Measurements from ENCODE around the gene KLHL14. TPM values are rescaled to one million over a fixed set of nuclear protein-coding genes. Genes with fewer than 3 reads are reported as not detected.

The KLHL14 gene
- total and polyA plus RNA-seq, 10 of the 15 experiments (the other 5 are each of a cell fraction or from before 2014, with no cell fraction given): 0.03 to 0.05 TPM; not detected in 8

- peak; percentile 34; the same call in 1 of the 2 replicates for TF ChIP-seq IKZF1 (conservative IDR thresholded peaks at IDR 0.05)
- TF ChIP-seq YY1 (IDR thresholded peaks at IDR 0.05; ENCODE audit: low read depth, low read length): no peak
- 0 out of 2 replicates have a peak, but pooled peaks have one; percentile 18 for TF ChIP-seq RAD51 (IDR thresholded peaks at IDR 0.05)
- TF ChIP-seq JUNB (IDR thresholded peaks at IDR 0.05): peak; percentile 66
- no peak for TF ChIP-seq ZBTB40 (IDR thresholded peaks at IDR 0.05; ENCODE audit: borderline replicate concordance)
- TF ChIP-seq FOXM1 (IDR thresholded peaks at IDR 0.05; ENCODE audit: low read depth, low read length): no peak
- peak; percentile 80 to 81; a peak in 3 of 4 replicates for TF ChIP-seq IKZF2 (IDR thresholded peaks at IDR 0.05)
- TF ChIP-seq, protein P1, sequence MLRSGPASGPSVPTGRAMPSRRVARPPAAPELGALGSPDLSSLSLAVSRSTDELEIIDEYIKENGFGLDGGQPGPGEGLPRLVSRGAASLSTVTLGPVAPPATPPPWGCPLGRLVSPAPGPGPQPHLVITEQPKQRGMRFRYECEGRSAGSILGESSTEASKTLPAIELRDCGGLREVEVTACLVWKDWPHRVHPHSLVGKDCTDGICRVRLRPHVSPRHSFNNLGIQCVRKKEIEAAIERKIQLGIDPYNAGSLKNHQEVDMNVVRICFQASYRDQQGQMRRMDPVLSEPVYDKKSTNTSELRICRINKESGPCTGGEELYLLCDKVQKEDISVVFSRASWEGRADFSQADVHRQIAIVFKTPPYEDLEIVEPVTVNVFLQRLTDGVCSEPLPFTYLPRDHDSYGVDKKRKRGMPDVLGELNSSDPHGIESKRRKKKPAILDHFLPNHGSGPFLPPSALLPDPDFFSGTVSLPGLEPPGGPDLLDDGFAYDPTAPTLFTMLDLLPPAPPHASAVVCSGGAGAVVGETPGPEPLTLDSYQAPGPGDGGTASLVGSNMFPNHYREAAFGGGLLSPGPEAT (IDR thresholded peaks at IDR 0.05; ENCODE audit: low read depth): peak; percentile 61; the same call in 1 of the 2 replicates
- peak; percentile 45; the same call in 1 of the 2 replicates for TF ChIP-seq CBFB (IDR thresholded peaks at IDR 0.05; ENCODE audit: low read depth)
- 0 out of 2 replicates have a peak, but pooled peaks have one; percentile 56 for TF ChIP-seq MLLT1 (IDR thresholded peaks at IDR 0.05)
- TF ChIP-seq, protein P2, sequence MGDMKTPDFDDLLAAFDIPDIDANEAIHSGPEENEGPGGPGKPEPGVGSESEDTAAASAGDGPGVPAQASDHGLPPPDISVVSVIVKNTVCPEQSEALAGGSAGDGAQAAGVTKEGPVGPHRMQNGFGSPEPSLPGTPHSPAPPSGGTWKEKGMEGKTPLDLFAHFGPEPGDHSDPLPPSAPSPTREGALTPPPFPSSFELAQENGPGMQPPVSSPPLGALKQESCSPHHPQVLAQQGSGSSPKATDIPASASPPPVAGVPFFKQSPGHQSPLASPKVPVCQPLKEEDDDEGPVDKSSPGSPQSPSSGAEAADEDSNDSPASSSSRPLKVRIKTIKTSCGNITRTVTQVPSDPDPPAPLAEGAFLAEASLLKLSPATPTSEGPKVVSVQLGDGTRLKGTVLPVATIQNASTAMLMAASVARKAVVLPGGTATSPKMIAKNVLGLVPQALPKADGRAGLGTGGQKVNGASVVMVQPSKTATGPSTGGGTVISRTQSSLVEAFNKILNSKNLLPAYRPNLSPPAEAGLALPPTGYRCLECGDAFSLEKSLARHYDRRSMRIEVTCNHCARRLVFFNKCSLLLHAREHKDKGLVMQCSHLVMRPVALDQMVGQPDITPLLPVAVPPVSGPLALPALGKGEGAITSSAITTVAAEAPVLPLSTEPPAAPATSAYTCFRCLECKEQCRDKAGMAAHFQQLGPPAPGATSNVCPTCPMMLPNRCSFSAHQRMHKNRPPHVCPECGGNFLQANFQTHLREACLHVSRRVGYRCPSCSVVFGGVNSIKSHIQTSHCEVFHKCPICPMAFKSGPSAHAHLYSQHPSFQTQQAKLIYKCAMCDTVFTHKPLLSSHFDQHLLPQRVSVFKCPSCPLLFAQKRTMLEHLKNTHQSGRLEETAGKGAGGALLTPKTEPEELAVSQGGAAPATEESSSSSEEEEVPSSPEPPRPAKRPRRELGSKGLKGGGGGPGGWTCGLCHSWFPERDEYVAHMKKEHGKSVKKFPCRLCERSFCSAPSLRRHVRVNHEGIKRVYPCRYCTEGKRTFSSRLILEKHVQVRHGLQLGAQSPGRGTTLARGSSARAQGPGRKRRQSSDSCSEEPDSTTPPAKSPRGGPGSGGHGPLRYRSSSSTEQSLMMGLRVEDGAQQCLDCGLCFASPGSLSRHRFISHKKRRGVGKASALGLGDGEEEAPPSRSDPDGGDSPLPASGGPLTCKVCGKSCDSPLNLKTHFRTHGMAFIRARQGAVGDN (IDR thresholded peaks at IDR 0.05): no peak
- TF ChIP-seq RUNX3 (IDR thresholded peaks at IDR 0.05; ENCODE audit: low read length): peak; percentile 95
- TF ChIP-seq TAF1 (IDR thresholded peaks at IDR 0.05; ENCODE audit: borderline replicate concordance, low read depth, low read length): no peak
- TF ChIP-seq ZNF24 (IDR thresholded peaks at IDR 0.05): 0 out of 2 replicates have a peak, but pooled peaks have one; percentile 38
- TF ChIP-seq BCL11A (IDR thresholded peaks at IDR 0.05; ENCODE audit: low read depth, low read length): peak; percentile 48; the same call in 1 of the 2 replicates
- peak; percentile 56; the same call in 1 of the 2 replicates for TF ChIP-seq ZNF217 (IDR thresholded peaks at IDR 0.05)
- TF ChIP-seq NFIC (IDR thresholded peaks at IDR 0.05; ENCODE audit: low read depth, low read length): peak; percentile 50; the same call in 1 of the 2 replicates
- TF ChIP-seq PAX5 (IDR thresholded peaks at IDR 0.05; ENCODE audit: borderline replicate concordance, low read depth, low read length): peak; percentile 61; the same call in 1 of the 2 replicates
- 0 out of 3 replicates have a peak, but pooled peaks have one; percentile 36 for TF ChIP-seq POU2F2 (IDR thresholded peaks at IDR 0.05; ENCODE audit: borderline replicate concordance, low read depth, low read length)
- TF ChIP-seq MXI1 (IDR thresholded peaks at IDR 0.05; ENCODE audit: low read depth, low read length): peak; percentile 54; the same call in 1 of the 2 replicates
Observed at GRCh38 chr18:32730620-32731091, 42.2 kb downstream of the KLHL14 start (continued).

All from GM12878 (cell line).